A549 treated with AZD2906 at 1 μM for 4 hours (cell line): Measurements from ENCODE around the gene SBNO1. TPM values are rescaled to one million over a fixed set of nuclear protein-coding genes. Genes with fewer than 3 reads are reported as not detected.

Source experiments
- total RNA-seq: library from RNA; stranded (reverse); fragments of 200-300 nt; extraction: Qiagen RNA extraction; gene quantifications from 5 replicates; pipeline ENCODE4 v1.2.3, GENCODE V29; 2022

SBNO1 gene
- total RNA-seq: 16.5 to 25.4 TPM (median 21.1 TPM) in 5 replicates

DNA sequence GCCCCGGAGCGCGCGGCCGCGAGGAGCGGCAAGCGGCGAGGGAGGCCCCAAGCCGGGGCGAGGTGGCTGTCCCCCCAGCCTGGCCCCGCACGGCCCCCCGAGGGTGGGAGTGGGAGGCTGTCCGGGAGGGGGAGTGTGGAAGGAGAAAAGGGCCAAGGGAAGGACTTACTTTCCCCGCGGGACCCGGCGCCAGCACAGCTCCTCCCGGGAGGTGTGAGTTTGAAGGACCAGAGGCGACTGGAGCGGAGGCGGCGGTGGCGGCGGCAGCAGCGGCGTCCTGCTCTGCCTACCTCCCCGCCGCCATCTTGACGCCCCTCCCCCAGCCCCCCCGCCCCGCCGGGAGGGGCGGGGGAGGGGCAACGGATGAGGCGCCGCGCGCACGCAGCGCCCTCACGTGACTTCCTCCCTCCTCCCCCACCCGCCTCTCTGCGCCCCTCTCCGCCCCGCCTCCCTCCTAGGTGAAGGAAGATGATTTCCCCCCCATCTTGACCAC is at the start of gene SBNO1:
TSS of gene SBNO1 (minus strand) at position 316 of the 493 bp plus-strand sequence. CDS start 14,406 bp downstream, outside the sequence.

Other genes starting within 250 kb of the SBNO1 start
- gene PITPNM2, start 213.8 kb downstream of the SBNO1 start, total RNA-seq: 14.9 to 23.9 TPM (median 19.8 TPM) in 5 replicates
- 16.7 to 21.0 TPM (median 20.5 TPM) in 5 replicates for gene MPHOSPH9, start 131.7 kb downstream of the SBNO1 start, total RNA-seq
- gene MTRFR, start 131.4 kb downstream of the SBNO1 start, total RNA-seq: 12.9 to 20.5 TPM (median 15.1 TPM) in 5 replicates
- gene CDK2AP1, start 93.0 kb downstream of the SBNO1 start, total RNA-seq: 115 to 164 TPM (median 154 TPM) in 5 replicates
- gene KMT5A, start 19.3 kb upstream of the SBNO1 start, total RNA-seq: 49.4 to 56.5 TPM (median 54.1 TPM) in 5 replicates
- gene RILPL2, start 71.8 kb upstream of the SBNO1 start, total RNA-seq: 1.3 to 1.7 TPM (median 1.4 TPM) in 5 replicates
- gene SNRNP35, start 93.3 kb upstream of the SBNO1 start, total RNA-seq: 17.2 to 19.5 TPM (median 18.8 TPM) in 5 replicates
- gene RILPL1, start 168.9 kb upstream of the SBNO1 start, total RNA-seq: 9.9 to 13.5 TPM (median 12.4 TPM) in 5 replicates
- gene TMED2, start 219.7 kb upstream of the SBNO1 start, total RNA-seq: 169 to 188 TPM (median 183 TPM) in 5 replicates
- gene DDX55, start 237.3 kb upstream of the SBNO1 start, total RNA-seq: 26.3 to 30.2 TPM (median 28.7 TPM) in 5 replicates